ENCODE measurements around the gene RTTN. TPM values are rescaled to one million over a fixed set of nuclear protein-coding genes. Genes with fewer than 3 reads are reported as not detected.

RTTN gene
- polyA plus RNA-seq, 3 donors: 0.22 to 2.7 (median 0.25) TPM

DNA sequence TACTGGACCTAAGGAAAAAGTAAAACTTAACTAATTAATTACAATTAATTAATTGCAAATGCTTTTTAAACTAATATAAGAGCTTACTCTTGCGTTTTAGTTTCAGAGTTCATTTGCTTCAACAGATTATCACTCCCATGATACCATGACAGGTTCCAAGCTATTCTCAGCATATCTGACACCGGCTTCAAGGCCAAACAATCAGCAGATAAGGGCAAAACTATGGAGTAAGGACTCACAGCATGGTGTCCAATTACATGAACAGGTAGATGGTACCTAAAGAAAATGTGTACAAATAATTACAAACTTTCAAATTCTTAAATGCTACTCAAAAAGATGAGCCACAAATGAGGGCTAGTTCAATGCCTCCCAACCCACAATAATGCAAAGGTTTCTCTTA lies 77.2 kb downstream of the RTTN start:
- Mint-ChIP-seq H3K4me1 (no peaks in the 10 kb centered on the region), H3K27ac (no peak overlapping the region), H3K4me3 (no peak overlapping the region), H3K27me3 (ENCODE audit: low read depth in 3 of 3) (peaks cover 0 to 2% (median 0%) of the 10 kb centered on the region in 3 donors), H3K9me3 (peaks cover 0 to 4% (median 2%) of the 10 kb centered on the region in 7 donors), H3K36me3 (peaks cover 24 to 42% of the 10 kb centered on the region in 2 donors)
- no peak for TF ChIP-seq CTCF (IDR thresholded peaks at IDR 0.05)
- Histone ChIP-seq H3K27me3 (ENCODE audit: control insufficient read depth in 2 of 2, insufficient read depth in 2 of 2, low read length in 2 of 2) (no peaks in the 10 kb centered on the region), H3K4me1 (ENCODE audit: control insufficient read depth in 1 of 2, insufficient read depth in 2 of 2, low read length in 2 of 2) (no peaks in the 10 kb centered on the region), H3K9ac (ENCODE audit: insufficient read depth, low read length, poor library complexity, severe bottlenecking) (no peak overlapping the region), H2AFZ (ENCODE audit: insufficient read depth, low read depth, low read length, poor library complexity, severe bottlenecking) (no peak overlapping the region), H3K4me2 (replicated peaks; ENCODE audit: extremely low read depth, low read length, poor library complexity, severe bottlenecking) (no peak overlapping the region), H3K9me3 (replicated peaks in 1 of 2; ENCODE audit: control insufficient read depth in 1 of 2, insufficient read depth in 1 of 2, low read length in 2 of 2) (no peaks in the 10 kb centered on the region), H3K27ac (ENCODE audit: low read depth in 1 of 2, low read length in 2 of 2) (no peak overlapping the region), H3K4me3 (replicated peaks in 1 of 3; ENCODE audit: low read depth in 2 of 3, low read length in 3 of 3) (no peak overlapping the region), H3K79me2 (ENCODE audit: insufficient read depth, low read length) (no peaks in the 10 kb centered on the region), H4K20me1 (ENCODE audit: insufficient read depth, low read length) (no peaks in the 10 kb centered on the region), H3K36me3 (replicated peaks in 1 of 2; ENCODE audit: control insufficient read depth in 1 of 2, insufficient read depth in 2 of 2, low read length in 2 of 2) (peaks cover 6 to 40% of the 10 kb centered on the region in 2 donors)
- 100% methylated on average over 1 of the region's 2 CpGs for WGBS (ENCODE audit: insufficient coverage)
- no peak for DNase-seq
- intact Hi-C loops (cut with micrococcal nuclease): no loop called here

DNA sequence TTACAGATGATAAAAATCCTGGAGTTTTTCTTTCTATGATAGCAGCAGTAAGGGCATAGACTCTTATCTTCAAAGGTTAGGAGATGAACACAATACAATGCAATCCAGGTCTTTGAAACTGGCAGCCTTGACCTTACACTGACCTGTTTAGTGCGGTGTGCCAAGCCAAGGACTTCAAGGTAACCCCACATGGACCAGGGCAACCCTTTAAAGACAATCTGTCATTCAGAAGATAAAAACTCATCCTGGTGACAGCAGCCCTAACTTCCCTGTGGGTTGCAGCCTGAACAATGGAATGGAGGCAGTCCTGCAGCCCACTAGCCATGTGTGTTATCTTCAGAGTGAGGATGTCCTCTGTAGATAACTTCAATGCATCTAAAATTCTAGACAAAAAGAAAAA lies 78.1 kb downstream of the RTTN start:
- H4K20me1 ChIP-seq (ENCODE audit: insufficient read depth, low read length): no peaks in the 10 kb centered on the region
- Mint-ChIP-seq H3K27ac (no peak overlapping the region), H3K36me3 (peaks cover 25 to 43% of the 10 kb centered on the region in 2 donors), H3K4me1 (no peaks in the 10 kb centered on the region), H3K9me3 (peaks cover 0 to 4% (median 2%) of the 10 kb centered on the region in 7 donors), H3K27me3 (ENCODE audit: low read depth in 3 of 3) (peaks cover 0 to 2% (median 0%) of the 10 kb centered on the region in 3 donors), H3K4me3 (no peak overlapping the region)
- no peak overlapping the region for H3K27ac ChIP-seq (ENCODE audit: low read depth in 1 of 2, low read length in 2 of 2)
- H3K36me3 ChIP-seq (replicated peaks in 1 of 2; ENCODE audit: control insufficient read depth in 1 of 2, insufficient read depth in 2 of 2, low read length in 2 of 2): peaks cover 0 to 35% of the 10 kb centered on the region in 2 donors
- H3K79me2 ChIP-seq (ENCODE audit: insufficient read depth, low read length): no peaks in the 10 kb centered on the region
- H3K4me2 ChIP-seq (replicated peaks; ENCODE audit: extremely low read depth, low read length, poor library complexity, severe bottlenecking): no peak overlapping the region
- 100% methylated on average over 1 of the region's 1 CpG for WGBS (ENCODE audit: insufficient coverage)
- no peaks in the 10 kb centered on the region for H3K27me3 ChIP-seq (ENCODE audit: control insufficient read depth in 2 of 2, insufficient read depth in 2 of 2, low read length in 2 of 2)
- intact Hi-C loops (cut with micrococcal nuclease): no loop called here
- no peaks in the 10 kb centered on the region for H3K4me1 ChIP-seq (ENCODE audit: control insufficient read depth in 1 of 2, insufficient read depth in 2 of 2, low read length in 2 of 2)
- TF ChIP-seq CTCF (IDR thresholded peaks at IDR 0.05): no peak
- H3K4me3 ChIP-seq (replicated peaks in 1 of 3; ENCODE audit: low read depth in 2 of 3, low read length in 3 of 3): no peak overlapping the region
- no peaks in the 10 kb centered on the region for H3K9me3 ChIP-seq (replicated peaks in 1 of 2; ENCODE audit: control insufficient read depth in 1 of 2, insufficient read depth in 1 of 2, low read length in 2 of 2)
- no peak overlapping the region for H3K9ac ChIP-seq (ENCODE audit: insufficient read depth, low read length, poor library complexity, severe bottlenecking)
- no peak overlapping the region for H2AFZ ChIP-seq (ENCODE audit: insufficient read depth, low read depth, low read length, poor library complexity, severe bottlenecking)
- DNase-seq: no peak

All from CD14-positive monocyte (primary cell).